PC-3 (cell line): Measurements from ENCODE around the gene C2.

ENCODE experiments used
- CTCF ChIP-seq: fragments of 300-600 bp; sonication (generic); conservative IDR thresholded peaks from 2 replicates; pipeline ENCODE4 v1.5.1; 2017; ENCODE audit warnings: antibody characterized with exemption, low read depth, mild to moderate bottlenecking, low read length
- EZH2 ChIP-seq: fragments of 300-600 bp; sonication (generic); IDR thresholded peaks from one replicate; pipeline ENCODE4 v1.6.1; 2017; ENCODE audit warnings: antibody characterized with exemption, mild to moderate bottlenecking, low read length; ENCODE audit not compliant: unreplicated experiment
- EZH2phosphoT487 ChIP-seq: fragments of 300-600 bp; sonication (generic); IDR thresholded peaks from 2 replicates; pipeline ENCODE4 v1.6.1; 2018; ENCODE audit warnings: mild to moderate bottlenecking, antibody characterized with exemption, low read length, borderline replicate concordance

GRCh38 chr6:31883676-31884075 lies 43.8 kb upstream of the C2 start:
- no peak for TF ChIP-seq CTCF
- TF ChIP-seq EZH2, result no peak
- TF ChIP-seq EZH2phosphoT487, result no peak
